ENCODE data around the gene SEMA5A. TPM values are rescaled to one million over a fixed set of nuclear protein-coding genes. Genes with fewer than 3 reads are reported as not detected.

SEMA5A gene
- total RNA-seq, 2 donors from 2014 or later: 3.4 to 40.2 TPM

- H3K36me3 ChIP-seq (replicated peaks in 1 of 2; ENCODE audit: insufficient read depth in 1 of 2, low read depth in 2 of 2): no peaks in the 10 kb centered on the region
- no peaks in the 10 kb centered on the region for H3K27me3 ChIP-seq
- no peaks in the 10 kb centered on the region for H3K9me3 ChIP-seq
- TF ChIP-seq POLR2A (IDR thresholded peaks at IDR 0.05): no peak
- TF ChIP-seq CTCF (IDR thresholded peaks at IDR 0.05): no peak
- no peak overlapping the region for H3K4me3 ChIP-seq
- ATAC-seq (no peak), DNase-seq (no peak)
- H3K4me1 ChIP-seq: no peaks in the 10 kb centered on the region
- WGBS, 2 donors: 73 to 80% methylated on average over 8 of the region's 8 CpGs
- no peak overlapping the region for H3K27ac ChIP-seq
- intact Hi-C loops (cut with DNase I): no loop called here
Measured at GRCh38 chr5:9497347-9497746, 48.5 kb downstream of the SEMA5A start.

- WGBS, 2 donors: 62 to 77% methylated on average over 1 of the region's 1 CpG
- H3K4me1 ChIP-seq: no peaks in the 10 kb centered on the region
- H3K27me3 ChIP-seq: no peaks in the 10 kb centered on the region
- ATAC-seq (no peak), DNase-seq (no peak)
- H3K9me3 ChIP-seq: no peaks in the 10 kb centered on the region
- intact Hi-C loops (cut with DNase I): no loop called here
- H3K4me3 ChIP-seq: no peak overlapping the region
- TF ChIP-seq CTCF (IDR thresholded peaks at IDR 0.05) (no peak), POLR2A (IDR thresholded peaks at IDR 0.05) (no peak)
- H3K36me3 ChIP-seq (replicated peaks in 1 of 2; ENCODE audit: insufficient read depth in 1 of 2, low read depth in 2 of 2): no peaks in the 10 kb centered on the region
- no peak overlapping the region for H3K27ac ChIP-seq
Measured at GRCh38 chr5:9496801-9497200, 49.1 kb downstream of the SEMA5A start.

DNA sequence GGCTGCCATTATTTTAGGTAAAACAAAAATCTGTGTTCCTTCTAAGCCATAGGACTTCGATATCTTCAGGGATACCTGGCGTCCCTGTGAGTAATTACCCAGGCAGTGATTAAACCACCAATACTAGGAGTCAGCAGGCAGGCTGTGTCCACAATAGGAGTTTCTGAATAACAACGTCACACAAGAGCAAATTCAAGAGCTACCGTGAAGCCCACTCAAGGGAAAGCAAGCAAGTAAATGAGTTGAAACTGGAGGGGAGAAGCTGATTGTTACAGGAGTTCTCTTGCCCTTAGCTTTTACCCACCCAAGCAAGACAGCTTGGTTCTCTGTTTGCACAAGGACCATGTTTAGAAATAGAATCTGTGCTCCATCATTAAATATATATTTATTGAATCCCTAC lies 50.8 kb downstream of the SEMA5A start:
- H3K9me3 ChIP-seq: no peaks in the 10 kb centered on the region
- 83 to 95% methylated on average over 4 of the region's 4 CpGs for WGBS, 2 donors
- DNase-seq: no peak
- intact Hi-C loops (cut with DNase I): no loop called here
- H3K27me3 ChIP-seq: no peaks in the 10 kb centered on the region
- H3K27ac ChIP-seq: no peak overlapping the region
- no peaks in the 10 kb centered on the region for H3K36me3 ChIP-seq (replicated peaks in 1 of 2; ENCODE audit: insufficient read depth in 1 of 2, low read depth in 2 of 2)
- no peak overlapping the region for H3K4me3 ChIP-seq
- ATAC-seq: no peak
- no peak for TF ChIP-seq POLR2A (IDR thresholded peaks at IDR 0.05)
- no peak for TF ChIP-seq CTCF (IDR thresholded peaks at IDR 0.05)
- H3K4me1 ChIP-seq: no peaks in the 10 kb centered on the region

GRCh38 chr5:9494301-9494700 lies 51.6 kb downstream of the SEMA5A start:
- WGBS, 2 donors: 74 to 88% methylated on average over 3 of the region's 3 CpGs

More at GRCh38 chr5:9494301-9494700, 51.6 kb downstream of the SEMA5A start:
- Histone ChIP-seq H3K4me1 (no peaks in the 10 kb centered on the region), H3K9me3 (no peaks in the 10 kb centered on the region), H3K36me3 (replicated peaks in 1 of 2; ENCODE audit: insufficient read depth in 1 of 2, low read depth in 2 of 2) (no peaks in the 10 kb centered on the region), H3K4me3 (no peak overlapping the region), H3K27me3 (no peaks in the 10 kb centered on the region), H3K27ac (no peak overlapping the region)
- ATAC-seq (no peak), DNase-seq (no peak)
- intact Hi-C loops (cut with DNase I): no loop called here
- TF ChIP-seq CTCF (IDR thresholded peaks at IDR 0.05): no peak
- TF ChIP-seq POLR2A (IDR thresholded peaks at IDR 0.05): no peak
